GM19467 (cell line): ENCODE results near the gene MARCHF11.

Experiments used
- ATAC-seq: cut with Tn5 transposase; IDR thresholded peaks from one replicate; pipeline ENCODE4 v1.9.1; 2021; ENCODE audit warnings: mild to moderate bottlenecking, moderate library complexity; ENCODE audit not compliant: unreplicated experiment

MARCHF11 gene

GRCh38 chr5:16179511-16179935 is at the start of gene MARCHF11:
Gene MARCHF11 (minus strand): TSS chr5:16179791. CDS start chr5:16179575, 216 bp downstream.
- no peak for ATAC-seq

- ATAC-seq: no peak
Measured at GRCh38 chr5:16225927-16226326, 46.3 kb upstream of the MARCHF11 start.

GRCh38 chr5:16192311-16192710 is 12.7 kb upstream of the MARCHF11 start:
- ATAC-seq: no peak

GRCh38 chr5:16180789-16181082 is 1.1 kb upstream of the MARCHF11 start:
- no peak for ATAC-seq

- no peak for ATAC-seq
Measured at GRCh38 chr5:16179936-16180788, 571 bp upstream of the MARCHF11 start.

- no peak for ATAC-seq
Measured at GRCh38 chr5:16178745-16179372, 732 bp downstream of the MARCHF11 start.

GRCh38 chr5:16169550-16169949 is 10.0 kb downstream of the MARCHF11 start:
- no peak for ATAC-seq

- ATAC-seq: peak; percentile 93
Measured at GRCh38 chr5:16160706-16161105, 18.9 kb downstream of the MARCHF11 start.

GRCh38 chr5:16159636-16160035 is 20.0 kb downstream of the MARCHF11 start:
- ATAC-seq: no peak

GRCh38 chr5:16156152-16156551 is 23.4 kb downstream of the MARCHF11 start:
- no peak for ATAC-seq

- ATAC-seq: no peak
Measured at GRCh38 chr5:16152601-16153568, 26.7 kb downstream of the MARCHF11 start.

- ATAC-seq: no peak
Measured at GRCh38 chr5:16149621-16150020, 30.0 kb downstream of the MARCHF11 start.

GRCh38 chr5:16147179-16147900 is 32.3 kb downstream of the MARCHF11 start:
- no peak for ATAC-seq

- ATAC-seq: no peak
Measured at GRCh38 chr5:16144416-16144815, 35.2 kb downstream of the MARCHF11 start.

GRCh38 chr5:16143361-16144049 is 36.1 kb downstream of the MARCHF11 start:
- no peak for ATAC-seq

- no peak for ATAC-seq
Measured at GRCh38 chr5:16140944-16141343, 38.6 kb downstream of the MARCHF11 start.

GRCh38 chr5:16140417-16140816 is 39.2 kb downstream of the MARCHF11 start:
- ATAC-seq: no peak

GRCh38 chr5:16137177-16137576 is 42.4 kb downstream of the MARCHF11 start:
- ATAC-seq: no peak

GRCh38 chr5:16135506-16135905 is 44.1 kb downstream of the MARCHF11 start:
- ATAC-seq: no peak

GRCh38 chr5:16135003-16135402 is 44.6 kb downstream of the MARCHF11 start:
- no peak for ATAC-seq
